ENCODE data around the gene SYT15. TPM values are rescaled to one million over a fixed set of nuclear protein-coding genes. Genes with fewer than 3 reads are reported as not detected.
"Not testable (repeated sequence)": the region's sequence is repeated elsewhere in the genome, so short reads cannot be mapped to it uniquely, and the experiment has no call there.

The SYT15 gene
- total RNA-seq, 1 donor from 2014 or later: 50.9 TPM

GRCh38 chr10:46629805-46630204, 50.9 kb downstream of the SYT15 start:
- intact Hi-C loops (cut with DNase I); H3K27ac ChIP-seq; H3K9me3 ChIP-seq; H3K27me3 ChIP-seq; DNase-seq (ENCODE audit: low spot score in 2 of 2); H3K4me3 ChIP-seq; H3K4me1 ChIP-seq; H3K36me3 ChIP-seq: not testable (repeated sequence)

- intact Hi-C loops (cut with DNase I); H3K9me3 ChIP-seq; H3K36me3 ChIP-seq; H3K27ac ChIP-seq; H3K4me1 ChIP-seq; H3K4me3 ChIP-seq; DNase-seq (ENCODE audit: low spot score in 2 of 2); H3K27me3 ChIP-seq: not testable (repeated sequence)
Observed at GRCh38 chr10:46630816-46631215, 51.9 kb downstream of the SYT15 start.

- H3K27me3 ChIP-seq; H3K36me3 ChIP-seq; intact Hi-C loops (cut with DNase I); DNase-seq (ENCODE audit: low spot score in 2 of 2); H3K27ac ChIP-seq; H3K4me1 ChIP-seq; H3K9me3 ChIP-seq; H3K4me3 ChIP-seq: not testable (repeated sequence)
Observed at GRCh38 chr10:46631683-46632082, 52.8 kb downstream of the SYT15 start.

GRCh38 chr10:46634698-46635097, 55.8 kb downstream of the SYT15 start:
- H3K27ac ChIP-seq; DNase-seq (ENCODE audit: low spot score in 2 of 2); H3K36me3 ChIP-seq; H3K27me3 ChIP-seq; H3K4me1 ChIP-seq; intact Hi-C loops (cut with DNase I); H3K9me3 ChIP-seq: not testable (repeated sequence)
- H3K4me3 ChIP-seq: peak overlapping the region in 1 of 2 donors; percentile 53

- H3K4me1 ChIP-seq; H3K9me3 ChIP-seq; H3K27me3 ChIP-seq; DNase-seq (ENCODE audit: low spot score in 2 of 2); intact Hi-C loops (cut with DNase I); H3K36me3 ChIP-seq: not testable (repeated sequence)
- H3K27ac ChIP-seq: peak overlapping the region in 1 of 2 donors; percentile 48
- peak overlapping the region; percentile 50 to 58 for H3K4me3 ChIP-seq
Observed at GRCh38 chr10:46635364-46635959, 56.5 kb downstream of the SYT15 start.

- DNase-seq (ENCODE audit: low spot score in 2 of 2); intact Hi-C loops (cut with DNase I); H3K4me1 ChIP-seq; H3K36me3 ChIP-seq; H3K9me3 ChIP-seq; H3K27me3 ChIP-seq; H3K4me3 ChIP-seq; H3K27ac ChIP-seq: not testable (repeated sequence)
Observed at GRCh38 chr10:46640005-46640404, 61.1 kb downstream of the SYT15 start.

Other genes with a start within 250 kb of the SYT15 start
- gene ANXA8L1, start 203.4 kb upstream of the SYT15 start, total RNA-seq: not detected
- not detected for gene NPY4R, start 113.2 kb upstream of the SYT15 start, total RNA-seq
- 6.3 TPM for gene GPRIN2, start 22.5 kb upstream of the SYT15 start, total RNA-seq